Measurements from ENCODE around the gene HSD3B1.

HSD3B1 gene

DNA sequence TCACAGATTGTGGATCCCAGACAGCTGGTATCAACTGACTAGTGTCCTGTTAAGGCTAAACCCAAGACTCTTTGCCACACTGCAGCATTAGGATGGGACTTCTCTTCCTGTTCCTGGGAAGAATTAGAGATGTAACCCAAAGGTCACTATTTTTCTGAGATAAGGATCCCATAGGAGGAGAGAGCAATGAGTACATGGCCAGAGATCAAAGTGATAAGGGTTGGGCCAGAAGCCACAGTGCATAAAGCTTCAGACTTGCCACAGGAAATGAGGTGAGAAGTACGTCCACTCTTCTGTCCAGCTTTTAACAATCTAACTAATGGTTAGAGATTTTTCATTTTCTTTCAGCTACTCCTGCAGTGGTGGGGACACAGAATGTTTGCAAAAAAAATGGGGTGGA, at the start of gene HSD3B1:
Gene HSD3B1 (plus strand): TSS at position 270 of the 400 bp plus-strand sequence. CDS start 267 bp downstream, outside the sequence.
- DNase-seq: no peak

DNA sequence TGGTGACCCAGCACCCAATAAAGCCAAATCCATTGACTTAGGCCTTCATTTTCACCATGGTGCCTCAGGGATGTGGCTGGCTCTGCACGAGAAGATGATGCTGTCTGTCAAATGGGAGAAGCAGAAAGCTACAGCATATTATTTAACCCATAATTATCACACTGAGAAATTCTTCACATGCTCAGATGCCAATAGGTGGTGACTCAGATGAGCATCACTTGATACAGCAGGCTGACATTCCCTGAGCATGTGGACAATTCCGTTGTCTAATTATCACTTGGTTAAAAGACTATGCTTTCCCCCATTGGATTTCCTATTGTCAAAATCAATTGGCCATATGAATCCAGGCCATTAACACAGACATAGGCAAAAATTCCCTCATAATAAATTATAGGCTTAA, 44.0 kb upstream of the HSD3B1 start:
- no peak for DNase-seq

DNA sequence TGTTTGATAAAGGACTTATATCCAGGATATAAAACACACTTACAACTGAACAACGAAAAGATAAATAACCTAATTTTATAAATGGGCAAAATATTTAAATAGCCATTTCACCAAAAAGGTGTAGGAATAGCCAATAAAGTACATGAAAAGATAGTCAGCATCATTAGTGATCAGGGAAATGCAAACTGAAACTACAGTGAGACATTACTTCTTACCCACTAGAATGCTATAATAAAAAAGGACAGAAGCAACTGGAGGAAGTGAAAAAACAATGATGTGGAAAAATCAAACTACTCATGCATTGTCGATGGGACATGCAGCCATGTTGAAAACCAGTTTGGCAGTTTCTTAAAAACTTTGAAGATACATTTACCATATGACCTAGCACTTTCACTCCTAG, 43.4 kb upstream of the HSD3B1 start:
- DNase-seq: no peak

GRCh38 chr1:119466445-119466844, 40.6 kb upstream of the HSD3B1 start:
- DNase-seq: no peak

- no peak for DNase-seq
These were observed 39.8 kb upstream of the HSD3B1 start for GRCh38 chr1:119467219-119467618.

DNA sequence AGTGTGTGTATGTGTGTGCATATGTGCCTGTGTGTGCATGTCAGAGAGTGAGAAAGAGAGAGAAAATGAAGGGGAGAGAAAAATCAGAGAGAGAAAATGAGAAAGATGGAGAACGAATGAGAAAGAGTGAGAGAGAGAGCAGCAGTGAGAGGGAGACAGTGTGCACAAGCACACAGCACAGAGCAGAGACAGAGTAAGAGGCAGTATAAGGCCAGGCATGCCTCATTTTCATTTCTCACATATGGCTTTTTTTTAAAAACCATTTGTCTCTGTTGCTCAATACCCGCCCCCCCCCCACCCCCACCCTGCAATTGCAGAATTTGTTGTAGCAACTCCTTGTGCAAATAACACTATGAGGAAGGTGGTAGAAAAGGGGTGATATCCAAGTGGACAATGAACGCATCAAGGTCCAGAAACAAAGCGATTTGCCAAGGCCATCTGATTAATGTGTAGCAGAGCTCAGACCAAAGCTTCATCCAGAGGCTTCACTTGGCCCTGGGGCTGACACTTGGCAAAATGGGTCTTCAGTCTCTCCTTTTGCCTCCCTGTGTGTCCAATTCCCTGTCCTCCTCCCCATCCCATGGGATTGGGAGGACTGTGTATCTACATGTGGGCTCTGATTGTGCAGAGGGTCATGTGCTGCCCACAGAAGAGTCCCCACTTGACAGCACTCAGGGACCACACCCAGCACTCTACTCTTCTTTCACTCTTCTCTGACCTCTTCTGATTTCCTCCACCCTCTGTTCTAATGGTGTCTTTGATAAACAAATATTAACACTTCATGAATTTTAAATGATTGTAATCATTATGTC, 38.9 kb upstream of the HSD3B1 start:
- DNase-seq: no peak

DNA sequence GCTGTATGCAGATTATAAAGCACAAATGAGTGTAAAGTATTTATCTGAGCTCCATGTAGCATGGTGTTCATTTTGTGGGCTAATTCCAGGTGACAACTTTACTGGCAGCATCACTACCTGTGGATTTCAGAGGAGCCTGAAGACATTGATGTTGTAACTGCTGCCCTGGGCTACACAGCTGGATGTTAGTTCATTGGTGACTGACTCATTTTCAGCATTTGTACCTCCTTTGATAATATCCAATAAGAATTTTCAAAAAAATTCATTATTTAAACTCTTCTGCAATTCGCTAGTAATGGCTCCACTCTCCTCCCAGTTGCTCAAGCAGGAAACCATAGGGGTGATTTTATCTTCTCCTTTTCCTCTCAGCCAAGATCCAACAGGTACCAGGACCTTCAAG, 37.3 kb upstream of the HSD3B1 start:
- DNase-seq: no peak

DNA sequence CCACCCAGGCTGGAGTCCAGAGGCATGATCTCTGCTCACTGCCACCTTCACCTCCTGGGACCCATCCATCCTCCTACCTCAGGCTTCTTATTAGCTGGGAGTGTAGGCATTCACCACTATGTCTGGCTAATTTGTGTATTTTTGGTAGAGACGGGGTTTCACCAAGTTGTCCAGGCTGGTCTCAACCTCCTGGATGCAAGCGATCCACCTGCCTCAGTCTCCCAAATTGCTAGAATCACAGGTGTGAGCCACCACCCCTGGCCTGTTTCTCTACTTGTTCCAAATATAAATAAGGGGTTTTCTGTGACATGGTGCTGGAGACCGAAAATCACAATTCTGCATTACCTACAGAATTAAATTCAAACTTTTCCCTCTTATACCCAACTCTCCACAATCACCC, 36.6 kb upstream of the HSD3B1 start:
- DNase-seq: no peak

DNA sequence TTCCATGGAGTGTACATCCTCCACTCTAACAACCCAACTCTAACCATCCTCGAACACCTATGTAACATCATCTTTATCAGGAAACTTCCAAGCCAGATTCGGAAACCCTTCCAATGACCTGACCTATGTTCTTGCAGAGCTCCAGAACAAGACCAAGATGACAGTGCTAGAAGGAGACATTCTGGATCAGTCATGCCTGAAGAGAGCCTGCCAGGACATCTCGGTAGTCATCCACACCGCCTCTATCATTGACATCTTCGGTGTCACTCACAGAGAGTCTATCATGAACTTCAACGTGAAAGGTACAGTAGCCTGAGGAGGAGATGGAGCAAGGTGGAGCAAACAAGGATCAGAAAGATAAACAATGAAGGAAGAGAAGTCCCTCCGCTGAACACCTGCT, 36.1 kb upstream of the HSD3B1 start:
- no peak for DNase-seq

- DNase-seq: no peak
These were observed 35.4 kb upstream of the HSD3B1 start for GRCh38 chr1:119471566-119471965.

- no peak for DNase-seq
These were observed 34.8 kb upstream of the HSD3B1 start for GRCh38 chr1:119472080-119472818.

- no peak for DNase-seq
These were observed 34.2 kb upstream of the HSD3B1 start for GRCh38 chr1:119472819-119473175.

DNA sequence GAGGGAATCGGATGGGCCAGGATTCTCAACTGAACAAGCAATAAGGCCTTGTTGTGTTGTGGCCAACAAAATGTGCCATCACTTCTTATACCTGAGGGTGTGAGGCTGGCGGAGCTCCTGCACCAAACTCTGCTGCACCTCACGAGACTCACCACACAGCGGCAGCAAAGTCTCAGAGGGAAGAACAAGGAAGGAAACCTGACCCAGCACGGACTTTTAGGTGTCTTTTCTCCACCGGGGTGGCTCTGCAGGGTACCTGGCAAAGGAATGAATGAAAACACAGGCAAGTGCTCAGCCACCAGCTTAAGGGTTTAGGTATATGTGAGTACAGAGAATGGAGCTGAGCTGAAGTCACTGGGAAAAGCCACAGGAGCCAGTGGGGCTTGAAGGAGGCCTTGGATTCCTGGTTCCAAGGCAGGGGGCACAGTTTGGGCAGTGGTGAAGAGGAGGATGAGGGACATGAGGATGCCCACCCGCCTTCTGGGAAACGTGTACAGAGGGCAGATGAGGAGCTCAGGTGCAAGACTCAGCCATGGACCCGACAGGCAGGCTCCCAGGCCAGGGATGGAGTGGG, 31.1 kb upstream of the HSD3B1 start:
- peak; percentile 9 for DNase-seq

GRCh38 chr1:119477710-119478109, 29.3 kb upstream of the HSD3B1 start:
- DNase-seq: no peak

- no peak for DNase-seq
These were observed 26.8 kb upstream of the HSD3B1 start for GRCh38 chr1:119480175-119480574.

GRCh38 chr1:119481951-119482350, 25.1 kb upstream of the HSD3B1 start:
- DNase-seq: no peak

DNA sequence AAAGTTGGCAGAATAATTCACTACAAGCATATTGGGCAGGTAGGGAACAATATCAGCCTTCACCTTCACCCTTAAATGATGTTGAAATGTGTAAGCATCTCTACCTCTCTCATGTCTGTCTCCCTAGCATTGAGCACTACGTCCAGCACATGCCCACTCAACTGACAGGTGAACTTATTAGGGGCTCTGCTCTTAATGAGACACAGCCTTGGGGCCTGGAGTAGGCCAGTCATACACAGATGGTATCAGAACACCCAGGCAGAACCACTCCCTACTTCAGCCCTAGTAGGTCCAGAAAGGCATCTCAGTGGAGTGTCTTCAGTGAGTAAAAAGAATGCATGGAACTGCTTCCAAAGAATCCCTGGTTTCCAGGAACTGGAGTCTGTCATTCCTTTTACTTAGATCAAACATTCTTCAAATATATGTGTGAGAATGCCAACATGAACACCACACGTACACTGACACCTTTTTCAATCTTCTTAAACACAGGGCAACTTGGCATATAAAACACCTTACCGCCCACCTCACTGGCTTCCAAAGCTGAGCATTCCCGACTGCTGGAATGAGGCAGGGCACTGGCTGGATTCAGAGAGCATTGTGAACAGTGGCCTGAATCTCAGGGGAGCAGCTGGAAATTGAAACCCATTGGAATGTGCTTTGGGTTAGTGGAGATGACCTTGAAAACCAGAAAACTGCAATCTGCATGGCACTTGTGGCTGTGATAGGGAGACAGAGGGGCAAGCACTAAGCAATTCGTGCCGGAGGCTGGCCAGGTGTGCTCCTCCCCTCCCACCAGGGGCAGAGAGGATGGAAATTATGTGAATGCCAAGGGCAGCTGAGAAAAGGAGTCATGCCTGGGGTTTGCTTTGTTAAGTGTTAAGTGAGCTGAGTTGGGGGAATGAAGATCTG, 24.2 kb upstream of the HSD3B1 start:
- no peak for DNase-seq

- DNase-seq: no peak
These were observed 23.4 kb upstream of the HSD3B1 start for GRCh38 chr1:119483441-119484200.

- no peak for DNase-seq
These were observed 21.8 kb upstream of the HSD3B1 start for GRCh38 chr1:119485201-119485600.

DNA sequence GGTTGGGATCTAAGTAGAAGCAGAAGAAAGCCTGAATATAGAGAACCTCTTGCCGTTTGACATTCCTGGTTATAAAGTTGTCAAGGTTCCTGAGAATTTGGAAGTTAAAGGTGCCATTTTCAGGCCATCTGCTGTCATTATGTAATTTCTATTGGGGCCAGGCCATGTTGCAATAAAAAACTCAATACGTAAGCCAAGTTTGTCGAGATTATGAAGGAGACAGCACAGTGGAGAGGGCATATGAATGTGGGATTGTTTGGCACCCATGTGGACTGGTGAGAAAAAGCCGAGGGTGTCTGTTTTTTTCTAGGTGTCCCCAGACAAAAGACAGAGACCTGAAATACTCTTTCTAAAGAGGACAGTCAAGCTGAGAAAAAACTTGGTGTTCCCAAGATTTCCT, 18.8 kb upstream of the HSD3B1 start:
- no peak for DNase-seq

- DNase-seq: no peak
These were observed 17.8 kb upstream of the HSD3B1 start for GRCh38 chr1:119489201-119489600.

GRCh38 chr1:119490925-119491324, 16.1 kb upstream of the HSD3B1 start:
- DNase-seq: no peak
